HepG2 (cell line): Measurements from ENCODE around the gene VPS26A. TPM values are rescaled to one million over a fixed set of nuclear protein-coding genes. Genes with fewer than 3 reads are reported as not detected.
A peak's percentile ranks its signal among the peaks of the same experiment; 100 is the strongest.

Experiments
- ATAC-seq: fragments of 200-7000 bp; cut with Tn5 transposase; 3 replicates; pipeline ENCODE4 v1.9.1; 2020; ENCODE audit warnings: mild to moderate bottlenecking, moderate library complexity
- BruUV-seq: library from RNA; stranded (reverse); fragments of 400-500 nt; replicated peaks from 2 replicates; lab custom pipeline; 2021; lab: Mats Ljungman, UMichigan
- CTCF ChIA-PET: fragments of 300-600 bp; formaldehyde crosslinking; extraction: SDS; loops from one replicate; lab custom pipeline; 2021; ENCODE audit warnings: low total read pairs, inconsistent platforms, low intra/inter-chr PET ratio; lab: Yijun Ruan, JAX
- POLR2A ChIA-PET: fragments of 350-600 bp; sonication (Branson Sonifier 250); formaldehyde crosslinking; loops from one replicate; lab custom pipeline; 2020; ENCODE audit warnings: antibody characterized with exemption, inconsistent platforms; lab: Yijun Ruan, JAX
- DNase-seq: peaks from one replicate; pipeline ENCODE4 v3.0.0-alpha.2; 2015; ENCODE audit warnings: low spot score
- FAIRE-seq: peaks from 3 replicates; lab custom pipeline; 2011; peaks lifted over from hg19 to GRCh38; lab: Jason Lieb, UNC
- H2AFZ ChIP-seq: one replicate; pipeline ENCODE4 v1.6.1; 2011; ENCODE audit warnings: low read length, inconsistent platforms
- H3K27ac ChIP-seq: fragments of 300-600 bp; 3 replicates; pipeline ENCODE4 v1.8.0; 2011; ENCODE audit warnings: mixed run types, mild to moderate bottlenecking, mixed read lengths, low read length, inconsistent platforms; ENCODE audit not compliant: insufficient read depth; ENCODE audit errors: extremely low read length
- H3K27me3 ChIP-seq, 2 experiments: fragments of 200-600 bp in 1 of 2; 2 replicates in 1 of 2; 3 replicates in 1 of 2; pipeline versions ENCODE4 v1.6.0 to v1.8.0; 2011; ENCODE audit warnings: low read length in 2 of 2, mild to moderate bottlenecking in 2 of 2, moderate library complexity in 2 of 2, inconsistent platforms in 1 of 2; ENCODE audit not compliant: insufficient read depth in 2 of 2, control insufficient read depth in 1 of 2
- H3K36me3 ChIP-seq, 2 experiments: fragments of 200-600 bp in 1 of 2; replicated peaks in 1 of 2; 2 replicates in 1 of 2; 3 replicates in 1 of 2; pipeline versions ENCODE4 v1.5.1 to v1.8.0; 2011; ENCODE audit warnings: low read length in 2 of 2, inconsistent platforms in 1 of 2; ENCODE audit not compliant: insufficient read depth in 2 of 2, control insufficient read depth in 1 of 2
- H3K4me1 ChIP-seq: 2 replicates; pipeline ENCODE4 v1.5.1; 2012; ENCODE audit warnings: low read length, inconsistent platforms; ENCODE audit not compliant: insufficient read depth
- H3K4me2 ChIP-seq: 2 replicates; pipeline ENCODE4 v1.6.0; 2011; ENCODE audit warnings: low read depth, low read length, inconsistent platforms
- H3K4me3 ChIP-seq, 3 experiments: fragments of 200-600 bp in 1 of 3; sonication (generic), shearing (Covaris generic) in 1 of 3; replicated peaks in 1 of 3; 2 replicates each; pipeline ENCODE4 v1.5.1; 2011 to 2016; ENCODE audit warnings: low read length in 3 of 3, inconsistent platforms in 2 of 3, low read depth in 2 of 3, mild to moderate bottlenecking in 2 of 3, control low read depth in 1 of 3, mixed read lengths in 1 of 3; ENCODE audit not compliant: insufficient read depth in 1 of 3
- H3K79me2 ChIP-seq: one replicate; pipeline ENCODE4 v1.6.1; 2011; ENCODE audit warnings: low read length, inconsistent platforms; ENCODE audit not compliant: insufficient read depth
- H3K9ac ChIP-seq: 2 replicates; pipeline ENCODE4 v1.6.0; 2011; ENCODE audit warnings: mild to moderate bottlenecking, low read depth, low read length, inconsistent platforms; ENCODE audit not compliant: insufficient read depth
- H3K9me3 ChIP-seq: 2 replicates; pipeline ENCODE4 v1.5.1; 2012; ENCODE audit warnings: mild to moderate bottlenecking, low read length
- H4K20me1 ChIP-seq: 2 replicates; pipeline ENCODE4 v1.6.0; 2011; ENCODE audit warnings: inconsistent platforms, mild to moderate bottlenecking, low read length, moderate library complexity; ENCODE audit not compliant: insufficient read depth
- AHR ChIP-seq: IDR thresholded peaks from 2 replicates; pipeline ENCODE4 v1.6.1; 2018; ENCODE audit warnings: missing genetic modification reagents, missing compliant biosample characterization
- GABPA ChIP-seq, 2 experiments: IDR thresholded peaks; 2 replicates each; pipeline ENCODE4 v1.6.1; 2011 to 2016; ENCODE audit warnings: low read depth in 2 of 2, low read length in 1 of 2, missing biosample characterization in 1 of 2, missing genetic modification characterization in 1 of 2
- GZF1 ChIP-seq: sonication (generic); formaldehyde crosslinking; IDR thresholded peaks from 2 replicates; pipeline ENCODE4 v1.5.1; 2020; ENCODE audit warnings: mild to moderate bottlenecking, missing genetic modification reagents
- ZEB1 ChIP-seq: IDR thresholded peaks from 2 replicates; pipeline ENCODE4 v1.6.1; 2012; ENCODE audit warnings: mild to moderate bottlenecking, low read depth, inconsistent platforms; ENCODE audit not compliant: insufficient replicate concordance
- ZNF12 ChIP-seq: sonication (generic); formaldehyde crosslinking; IDR thresholded peaks from 2 replicates; pipeline ENCODE4 v1.5.0; 2020; ENCODE audit warnings: missing genetic modification reagents
- ZNF136 ChIP-seq: sonication (generic); formaldehyde crosslinking; IDR thresholded peaks from 2 replicates; pipeline ENCODE4 v1.8.1; 2022; ENCODE audit warnings: low read depth, mild to moderate bottlenecking, moderate library complexity, missing genetic modification reagents
- WGBS: methylation state at CpG from one replicate; pipeline ENCODE4 v1.1.6; 2017; ENCODE audit warnings: low lambda C conversion rate; 5-methylcytosine and 5-hydroxymethylcytosine counted together
- in situ Hi-C: cut with HindIII; loops from 2 replicates; pipeline ENCODE4 v1.10.0; 2017; ENCODE audit warnings: low pct_unique_long_range_greater_than_20kb; ENCODE audit not compliant: extremely low pct_ligation_motif_present
- intact Hi-C: fragments of 100-400 bp; cut with micrococcal nuclease; formaldehyde crosslinking; loops from one replicate; pipeline ENCODE4 v1.10.0; 2022; ENCODE audit not compliant: unreplicated experiment
- polyA plus RNA-seq, 8 experiments: library from polyadenylated mRNA; depleted of rRNA in 3 of 8; stranded (reverse) in 7 of 8; unstranded in 1 of 8; fragments of >200 nt; fragmentation: Illumina TruSeq in 4 of 8; extraction: Trizol in 4 of 8; gene quantifications; 2 replicates each; pipeline versions ENCODE4 v1.2.1 to v1.2.3, GENCODE V29; 2011 to 2016; ENCODE audit warnings: low read depth in 4 of 8, missing spikeins in 1 of 8, mixed read lengths in 1 of 8; ENCODE audit not compliant: insufficient read depth in 1 of 8
- total RNA-seq, 5 experiments: library from RNA; depleted of rRNA; stranded (reverse); fragments of >200 nt; fragmentation: Illumina TruSeq; extraction: Trizol; gene quantifications; 2 replicates each; pipeline ENCODE4 v1.2.3, GENCODE V29; 2016; ENCODE audit warnings: low read depth in 1 of 5
- TF ChIP-seq, protein P1 (sequence below): sonication (generic); formaldehyde crosslinking; conservative IDR thresholded peaks from 2 replicates; pipeline ENCODE4 v1.4.0; 2020; ENCODE audit warnings: missing genetic modification reagents
- TF ChIP-seq, protein P2 (sequence below): sonication (generic); formaldehyde crosslinking; IDR thresholded peaks from 2 replicates; pipeline ENCODE4 v1.5.0; 2020; ENCODE audit warnings: missing genetic modification reagents

VPS26A gene
- total and polyA plus RNA-seq, 2 of the 13 experiments (the other 11 are each of a cell fraction or from before 2014, with no cell fraction given), result 12.9 to 32.6 TPM

DNA sequence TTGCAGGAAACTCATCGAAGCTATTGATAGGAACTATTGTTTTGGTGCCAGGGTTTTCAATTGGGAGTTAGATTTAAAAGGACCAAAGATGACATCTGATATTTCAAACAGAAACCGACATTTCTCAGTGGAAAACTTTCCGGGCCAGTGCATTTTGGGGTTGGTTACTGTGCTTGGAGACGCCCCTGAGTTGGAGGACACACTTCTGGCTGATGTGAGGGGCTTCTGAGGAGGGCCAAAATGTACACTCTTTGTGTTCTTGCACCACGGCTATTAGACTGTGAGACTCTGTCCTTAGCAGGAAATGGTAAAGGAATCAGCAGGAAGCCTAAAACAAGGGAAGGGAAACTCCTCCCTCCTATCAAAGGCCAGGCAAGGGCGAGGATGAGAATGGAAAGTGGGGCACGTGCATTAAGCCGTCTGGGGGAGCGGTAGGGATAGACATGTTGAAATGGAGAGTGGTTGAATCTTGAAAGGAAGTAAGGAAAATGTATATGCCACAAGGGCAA, 37.9 kb upstream of the VPS26A start:
- POLR2A ChIA-PET, result no interaction called here
- Histone ChIP-seq H3K4me3 (peak overlapping the region in 2 of 3 experiments; percentile 13 to 37; a peak in 2 of 6 replicates), H3K4me1 (peaks cover 8% of the 10 kb centered on the region; the same call in 1 of the 2 replicates), H3K27me3 (peaks cover 3 to 8% of the 10 kb centered on the region in 2 experiments; a peak in 4 of 5 replicates), H3K4me2 (peak overlapping the region; percentile 64), H3K36me3 (no peaks in the 10 kb centered on the region), H3K9ac (no peak overlapping the region), H4K20me1 (no peaks in the 10 kb centered on the region), H3K9me3 (no peaks in the 10 kb centered on the region), H3K27ac (no peak overlapping the region), H2AFZ (peak overlapping the region; percentile 61), H3K79me2 (no peaks in the 10 kb centered on the region)
- DNase-seq (no peak), ATAC-seq (no peak), FAIRE-seq (no peak)
- intact Hi-C loops, result no loop called here
- TF ChIP-seq GABPA (IDR thresholded peaks at IDR 0.05; ENCODE audit: low read depth, low read length) (no peak), GABPA (CRISPR knock-in tag; IDR thresholded peaks at IDR 0.05; ENCODE audit: low read depth) (0 out of 2 replicates have a peak, but pooled peaks have one; percentile 39), AHR (CRISPR knock-in tag) (no peak), GZF1 (CRISPR knock-in tag) (no peak)
- TF ChIP-seq, protein P1, sequence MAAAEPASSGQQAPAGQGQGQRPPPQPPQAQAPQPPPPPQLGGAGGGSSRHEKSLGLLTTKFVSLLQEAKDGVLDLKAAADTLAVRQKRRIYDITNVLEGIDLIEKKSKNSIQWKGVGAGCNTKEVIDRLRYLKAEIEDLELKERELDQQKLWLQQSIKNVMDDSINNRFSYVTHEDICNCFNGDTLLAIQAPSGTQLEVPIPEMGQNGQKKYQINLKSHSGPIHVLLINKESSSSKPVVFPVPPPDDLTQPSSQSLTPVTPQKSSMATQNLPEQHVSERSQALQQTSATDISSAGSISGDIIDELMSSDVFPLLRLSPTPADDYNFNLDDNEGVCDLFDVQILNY, result no peak
- BruUV-seq, result no TSS peak
- 15% methylated on average over 9 of the region's 9 CpGs for WGBS
- CTCF ChIA-PET, result no interaction called here
- in situ Hi-C loops, result no loop called here

DNA sequence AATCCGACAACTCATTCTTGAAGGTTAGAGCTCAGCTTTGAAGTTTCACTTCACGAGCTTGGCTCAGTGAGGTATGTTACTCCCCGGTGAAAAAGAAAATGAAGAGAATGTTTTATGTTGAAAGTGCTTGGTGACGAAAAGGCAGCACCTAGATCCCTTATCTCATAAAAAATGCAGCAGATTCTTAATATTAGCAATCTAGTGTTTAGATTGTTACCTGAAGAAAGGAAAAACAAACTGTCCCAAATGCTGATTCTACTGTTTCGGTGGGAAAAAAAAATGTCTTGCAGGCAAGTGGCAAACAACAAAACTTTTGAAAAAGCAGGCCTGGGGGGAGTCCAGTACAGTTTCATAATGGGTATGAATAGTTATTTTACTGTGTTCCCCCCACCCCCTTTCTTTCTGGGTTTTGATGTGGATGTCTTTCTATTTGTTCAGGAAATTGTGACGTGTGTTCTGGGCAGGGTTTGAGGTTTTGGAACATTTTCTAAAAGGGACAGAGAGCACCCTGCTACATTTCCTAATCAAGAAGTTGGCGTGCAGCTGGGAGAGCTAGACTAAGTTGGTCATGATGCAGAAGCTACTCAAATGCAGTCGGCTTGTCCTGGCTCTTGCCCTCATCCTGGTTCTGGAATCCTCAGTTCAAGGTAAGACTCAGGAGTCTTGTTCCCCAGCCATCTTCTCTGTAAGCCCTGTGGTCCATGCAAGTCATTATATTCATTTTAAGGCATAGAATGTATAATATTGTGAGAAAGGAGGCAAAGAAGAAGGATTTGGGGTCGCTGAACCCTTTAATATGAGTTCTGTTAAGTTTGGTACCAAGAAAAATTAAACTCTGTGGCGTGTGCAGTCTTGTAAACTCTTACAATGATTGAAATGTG, 36.1 kb upstream of the VPS26A start, which contains the start of gene SRGN:
Gene SRGN, plus strand, starts transcription at position 514 of the 881 bp plus-strand sequence. Its CDS starts 55 bp downstream, at position 569.
- peaks cover 3 to 8% of the 10 kb centered on the region in 2 experiments; a peak in 4 of 5 replicates for H3K27me3 ChIP-seq
- WGBS, result 5% methylated on average over 10 of the region's 10 CpGs
- H3K27ac ChIP-seq, result no peak within 1 kb of the TSS
- no peaks in the 10 kb centered on the region for H3K36me3 ChIP-seq
- H4K20me1 ChIP-seq, result no peaks in the 10 kb centered on the region
- no peak within 1 kb of the TSS for H2AFZ ChIP-seq
- CTCF ChIA-PET, result no interaction called here
- TF ChIP-seq ZNF136, result no peak
- TF ChIP-seq, protein P2, sequence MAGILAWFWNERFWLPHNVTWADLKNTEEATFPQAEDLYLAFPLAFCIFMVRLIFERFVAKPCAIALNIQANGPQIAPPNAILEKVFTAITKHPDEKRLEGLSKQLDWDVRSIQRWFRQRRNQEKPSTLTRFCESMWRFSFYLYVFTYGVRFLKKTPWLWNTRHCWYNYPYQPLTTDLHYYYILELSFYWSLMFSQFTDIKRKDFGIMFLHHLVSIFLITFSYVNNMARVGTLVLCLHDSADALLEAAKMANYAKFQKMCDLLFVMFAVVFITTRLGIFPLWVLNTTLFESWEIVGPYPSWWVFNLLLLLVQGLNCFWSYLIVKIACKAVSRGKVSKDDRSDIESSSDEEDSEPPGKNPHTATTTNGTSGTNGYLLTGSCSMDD (CRISPR knock-in tag), result no peak
- no peak for TF ChIP-seq ZEB1
- no peak for TF ChIP-seq ZNF12 (CRISPR knock-in tag)
- TF ChIP-seq, all 625 proteins: peak for 0
- BruUV-seq, result no TSS peak
- ATAC-seq, result no peak
- H3K4me1 ChIP-seq, result peaks cover 14% of the 10 kb centered on the region; the same call in 1 of the 2 replicates
- POLR2A ChIA-PET, result no interaction called here
- in situ Hi-C loops (no loop called here), intact Hi-C loops (no loop called here)
- peak within 1 kb of the TSS; percentile 5; the same call in 1 of the 2 replicates for H3K4me2 ChIP-seq
- FAIRE-seq, result no peak
- H3K79me2 ChIP-seq, result no peaks in the 10 kb centered on the region
- no peak for DNase-seq
- no peak within 1 kb of the TSS for H3K9ac ChIP-seq
- no peak within 1 kb of the TSS for H3K4me3 ChIP-seq
- H3K9me3 ChIP-seq, result no peaks in the 10 kb centered on the region
